Mucosa of stomach (tissue), 1 donor: ENCODE measurements around the gene ALCAM.

Source experiments
- H3K27me3 ChIP-seq: one replicate; pipeline ENCODE4 v1.7.0; 2013; ENCODE audit warnings: mild to moderate bottlenecking, low read length; ENCODE audit not compliant: control insufficient read depth, insufficient read depth
- H3K36me3 ChIP-seq: one replicate; pipeline ENCODE4 v1.7.0; 2013; ENCODE audit warnings: low read length; ENCODE audit not compliant: control insufficient read depth, insufficient read depth
- H3K4me1 ChIP-seq: one replicate; pipeline ENCODE4 v1.7.0; 2013; ENCODE audit warnings: mild to moderate bottlenecking, low read length; ENCODE audit not compliant: control insufficient read depth, insufficient read depth
- H3K4me3 ChIP-seq: one replicate; pipeline ENCODE4 v1.7.0; 2013; ENCODE audit warnings: low read length
- H3K9ac ChIP-seq: one replicate; pipeline ENCODE4 v1.7.0; 2013; ENCODE audit warnings: mild to moderate bottlenecking, low read length, moderate library complexity
- H3K9me3 ChIP-seq: one replicate; pipeline ENCODE4 v1.7.0; 2013; ENCODE audit warnings: mild to moderate bottlenecking, low read length, moderate library complexity; ENCODE audit not compliant: control insufficient read depth
- donor health status: Pancreatic carcinoma.

ALCAM gene

GRCh38 chr3:105366326-105367062, at the start of gene ALCAM:
Gene ALCAM (plus strand): TSS chr3:105366909.
- Histone ChIP-seq H3K9ac (peak within 1 kb of the TSS; percentile 91), H3K4me1 (peaks cover 9% of the 10 kb centered on the region), H3K4me3 (peak within 1 kb of the TSS; percentile 76), H3K36me3 (no peaks in the 10 kb centered on the region), H3K9me3 (no peaks in the 10 kb centered on the region), H3K27me3 (no peaks in the 10 kb centered on the region)

DNA sequence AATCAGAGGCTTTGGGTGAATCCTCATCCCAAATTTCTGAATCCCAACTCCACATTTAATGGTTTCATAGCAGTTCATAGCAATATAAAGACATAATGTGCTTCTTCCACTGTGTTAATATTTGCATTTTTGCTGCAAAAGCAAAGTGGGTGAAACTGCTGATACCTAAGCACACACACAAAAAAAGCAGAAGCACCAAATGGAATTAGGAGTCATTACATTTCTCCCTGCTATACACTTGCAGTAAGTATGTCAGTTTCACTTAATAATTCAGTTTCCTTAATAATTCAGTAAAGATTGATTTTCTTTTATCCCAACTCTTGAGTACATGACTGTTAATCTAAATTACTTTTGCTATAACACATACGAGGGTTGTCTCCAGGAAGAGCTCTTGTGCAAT, 48.9 kb upstream of the ALCAM start:
- H3K4me1 ChIP-seq: no peaks in the 10 kb centered on the region
- no peaks in the 10 kb centered on the region for H3K27me3 ChIP-seq
- H3K4me3 ChIP-seq: no peak overlapping the region
- H3K36me3 ChIP-seq: no peaks in the 10 kb centered on the region
- no peak overlapping the region for H3K9ac ChIP-seq
- no peaks in the 10 kb centered on the region for H3K9me3 ChIP-seq

- no peaks in the 10 kb centered on the region for H3K36me3 ChIP-seq
Observed at GRCh38 chr3:105322570-105323273, 44.0 kb upstream of the ALCAM start.

GRCh38 chr3:105323274-105323599, 43.5 kb upstream of the ALCAM start:
- no peak overlapping the region for H3K4me3 ChIP-seq
- H3K9me3 ChIP-seq: no peaks in the 10 kb centered on the region
- no peak overlapping the region for H3K9ac ChIP-seq
- no peaks in the 10 kb centered on the region for H3K27me3 ChIP-seq
- no peaks in the 10 kb centered on the region for H3K4me1 ChIP-seq
- H3K36me3 ChIP-seq: no peaks in the 10 kb centered on the region

More at GRCh38 chr3:105322570-105323273, 44.0 kb upstream of the ALCAM start:
- H3K9me3 ChIP-seq: no peaks in the 10 kb centered on the region
- H3K4me1 ChIP-seq: no peaks in the 10 kb centered on the region
- H3K27me3 ChIP-seq: no peaks in the 10 kb centered on the region
- no peak overlapping the region for H3K9ac ChIP-seq
- no peak overlapping the region for H3K4me3 ChIP-seq

DNA sequence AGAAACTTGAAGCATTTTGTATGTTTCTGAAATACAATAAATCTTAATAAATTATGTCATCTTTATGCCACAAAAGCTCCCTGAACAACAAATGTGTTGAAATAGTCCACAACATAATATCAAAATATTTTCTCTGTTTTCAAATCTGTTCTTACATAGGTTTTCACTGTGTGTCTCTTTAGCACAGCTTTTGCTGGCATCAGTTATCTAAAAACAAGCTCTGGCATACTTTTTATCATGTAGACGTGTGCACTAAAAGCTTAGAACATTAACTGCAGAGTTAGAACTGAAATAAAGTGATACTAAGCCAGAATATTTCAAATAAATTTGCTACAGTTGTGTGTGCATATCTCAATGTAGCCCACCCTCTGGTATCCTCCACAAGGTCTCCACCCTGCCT, 41.8 kb upstream of the ALCAM start:
- H3K4me3 ChIP-seq: no peak overlapping the region
- no peaks in the 10 kb centered on the region for H3K27me3 ChIP-seq
- no peaks in the 10 kb centered on the region for H3K4me1 ChIP-seq
- no peaks in the 10 kb centered on the region for H3K9me3 ChIP-seq
- H3K9ac ChIP-seq: no peak overlapping the region
- no peaks in the 10 kb centered on the region for H3K36me3 ChIP-seq

GRCh38 chr3:105327662-105328337, 38.9 kb upstream of the ALCAM start:
- Histone ChIP-seq H3K4me1 (no peaks in the 10 kb centered on the region), H3K36me3 (no peaks in the 10 kb centered on the region), H3K9ac (no peak overlapping the region), H3K9me3 (no peaks in the 10 kb centered on the region), H3K27me3 (no peaks in the 10 kb centered on the region), H3K4me3 (no peak overlapping the region)

- Histone ChIP-seq H3K27me3 (no peaks in the 10 kb centered on the region), H3K9ac (no peak overlapping the region), H3K36me3 (no peaks in the 10 kb centered on the region), H3K4me3 (no peak overlapping the region), H3K9me3 (no peaks in the 10 kb centered on the region), H3K4me1 (no peaks in the 10 kb centered on the region)
Observed at GRCh38 chr3:105328338-105328730, 38.4 kb upstream of the ALCAM start.

- H3K9ac ChIP-seq: no peak overlapping the region
- H3K9me3 ChIP-seq: no peaks in the 10 kb centered on the region
- H3K4me3 ChIP-seq: no peak overlapping the region
Observed at GRCh38 chr3:105332961-105333360, 33.7 kb upstream of the ALCAM start.

GRCh38 chr3:105334138-105334882, 32.4 kb upstream of the ALCAM start:
- no peak overlapping the region for H3K4me3 ChIP-seq
- no peak overlapping the region for H3K9ac ChIP-seq
- H3K27me3 ChIP-seq: no peaks in the 10 kb centered on the region
- H3K4me1 ChIP-seq: no peaks in the 10 kb centered on the region
- no peaks in the 10 kb centered on the region for H3K36me3 ChIP-seq
- no peaks in the 10 kb centered on the region for H3K9me3 ChIP-seq

More at GRCh38 chr3:105332961-105333360, 33.7 kb upstream of the ALCAM start:
- Histone ChIP-seq H3K4me1 (no peaks in the 10 kb centered on the region), H3K36me3 (no peaks in the 10 kb centered on the region), H3K27me3 (no peaks in the 10 kb centered on the region)

DNA sequence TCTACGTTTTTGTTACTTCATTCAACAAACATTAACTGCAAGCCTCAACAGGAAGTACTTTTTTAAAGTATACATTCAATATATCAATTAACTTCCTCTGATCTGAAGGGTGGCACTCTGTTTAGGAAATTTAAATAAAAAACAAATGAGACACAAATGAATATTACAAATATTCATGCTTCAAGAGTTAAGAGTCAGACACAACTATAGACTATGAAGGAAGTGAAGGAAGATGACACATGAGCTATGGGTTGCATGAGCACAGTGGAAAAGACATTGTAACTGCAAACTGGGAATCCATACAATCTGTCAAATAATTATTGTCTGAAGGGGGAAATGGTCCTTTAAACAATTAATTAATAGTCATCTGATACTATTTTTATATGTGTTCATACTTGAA, 26.8 kb upstream of the ALCAM start:
- Histone ChIP-seq H3K36me3 (no peaks in the 10 kb centered on the region), H3K9ac (no peak overlapping the region), H3K9me3 (no peaks in the 10 kb centered on the region), H3K4me3 (no peak overlapping the region), H3K4me1 (no peaks in the 10 kb centered on the region), H3K27me3 (no peaks in the 10 kb centered on the region)

- H3K36me3 ChIP-seq: no peaks in the 10 kb centered on the region
- no peak overlapping the region for H3K4me3 ChIP-seq
- H3K27me3 ChIP-seq: no peaks in the 10 kb centered on the region
- H3K9ac ChIP-seq: no peak overlapping the region
- no peaks in the 10 kb centered on the region for H3K4me1 ChIP-seq
- no peaks in the 10 kb centered on the region for H3K9me3 ChIP-seq
Observed at GRCh38 chr3:105343991-105344390, 22.7 kb upstream of the ALCAM start.

- Histone ChIP-seq H3K4me1 (no peaks in the 10 kb centered on the region), H3K36me3 (no peaks in the 10 kb centered on the region), H3K9me3 (no peaks in the 10 kb centered on the region), H3K27me3 (no peaks in the 10 kb centered on the region), H3K9ac (no peak overlapping the region), H3K4me3 (no peak overlapping the region)
Observed at GRCh38 chr3:105345156-105345555, 21.6 kb upstream of the ALCAM start.
